SK-N-SH (cell line): ENCODE results near the gene SLC30A5. TPM values are rescaled to one million over a fixed set of nuclear protein-coding genes. Genes with fewer than 3 reads are reported as not detected.

ENCODE experiments used
- CTCF ChIA-PET: fragments of 300-600, 350-600 bp; formaldehyde crosslinking; extraction: SDS; loops from one replicate; lab custom pipeline; 2021; lab: Yijun Ruan, JAX
- POLR2A ChIA-PET: fragments of 350-600 bp; sonication (Branson Sonifier 250); formaldehyde crosslinking; extraction: SDS; loops from one replicate; lab custom pipeline; 2020; ENCODE audit warnings: antibody characterized with exemption, inconsistent platforms; lab: Yijun Ruan, JAX
- DNase-seq: peaks from one replicate; pipeline ENCODE4 v3.0.0; 2012
- H2AFZ ChIP-seq: fragments of 200-600 bp; sonication (generic); 2 replicates; pipeline ENCODE4 v1.8.1; 2016; ENCODE audit warnings: antibody characterized with exemption, mild to moderate bottlenecking, low read depth
- H3F3A ChIP-seq: fragments of 200-600 bp; sonication (generic); replicated peaks from 2 replicates; pipeline ENCODE3; 2016; ENCODE audit warnings: antibody characterized with exemption, mild to moderate bottlenecking; ENCODE audit not compliant: insufficient read depth
- H3K27ac ChIP-seq, 2 experiments: fragments of 200-500 bp in 1 of 2; fragments of 200-600 bp in 1 of 2; sonication (Bioruptor generic) in 1 of 2; sonication (generic), shearing (Covaris generic) in 1 of 2; 2 replicates each; pipeline versions ENCODE4 v1.5.1 to v1.6.1; 2014 to 2016; ENCODE audit warnings: low read depth in 2 of 2, inconsistent platforms in 1 of 2, low read length in 1 of 2, mild to moderate bottlenecking in 1 of 2, mixed read lengths in 1 of 2
- H3K27me3 ChIP-seq: fragments of 200-600 bp; sonication (generic), shearing (Covaris generic); 2 replicates; pipeline ENCODE4 v1.6.1; 2016; ENCODE audit warnings: mixed run types; ENCODE audit not compliant: insufficient read depth
- H3K36me3 ChIP-seq, 2 experiments: fragments of 200-500 bp in 1 of 2; fragments of 200-600 bp in 1 of 2; sonication (Bioruptor generic) in 1 of 2; sonication (generic) in 1 of 2; replicated peaks in 1 of 2; 2 replicates each; pipeline versions ENCODE3 to v1.5.1; 2014 to 2016; ENCODE audit warnings: low read length in 1 of 2, mild to moderate bottlenecking in 1 of 2; ENCODE audit not compliant: insufficient read depth in 2 of 2, control insufficient read depth in 1 of 2
- H3K4me1 ChIP-seq, 2 experiments: fragments of 200-500 bp in 1 of 2; fragments of 200-600 bp in 1 of 2; sonication (Bioruptor generic) in 1 of 2; sonication (generic), shearing (Covaris generic) in 1 of 2; 2 replicates each; pipeline versions ENCODE4 v1.5.1 to v1.6.1; 2014 to 2016; ENCODE audit warnings: low read depth in 1 of 2, low read length in 1 of 2, mixed run types in 1 of 2; ENCODE audit not compliant: insufficient read depth in 2 of 2, control insufficient read depth in 1 of 2
- H3K4me2 ChIP-seq: fragments of 200-600 bp; sonication (generic), shearing (Covaris generic); 2 replicates; pipeline ENCODE4 v1.6.1; 2017; ENCODE audit warnings: mixed run types
- H3K4me3 ChIP-seq, 2 experiments: fragments of 200-500 bp in 1 of 2; fragments of 200-600 bp in 1 of 2; sonication (Bioruptor generic) in 1 of 2; sonication (generic), shearing (Covaris generic) in 1 of 2; 2 replicates each; pipeline versions ENCODE4 v1.5.1 to v1.8.1; 2014 to 2016; ENCODE audit warnings: low read depth in 2 of 2, inconsistent platforms in 1 of 2, low read length in 1 of 2, mild to moderate bottlenecking in 1 of 2, mixed read lengths in 1 of 2, moderate library complexity in 1 of 2
- H3K79me2 ChIP-seq: fragments of 200-600 bp; sonication (generic); 2 replicates; pipeline ENCODE4 v1.8.1; 2017; ENCODE audit warnings: mild to moderate bottlenecking; ENCODE audit not compliant: insufficient read depth
- H3K9ac ChIP-seq: fragments of 200-600 bp; sonication (generic); 2 replicates; pipeline ENCODE4 v1.6.1; 2017; ENCODE audit warnings: mixed run types
- H3K9me2 ChIP-seq: fragments of 200-600 bp; sonication (generic); 2 replicates; pipeline ENCODE4 v1.6.1; 2017; ENCODE audit warnings: mixed run types
- H3K9me3 ChIP-seq: fragments of 200-600 bp; sonication (generic); 2 replicates; pipeline ENCODE4 v1.6.1; 2017; ENCODE audit warnings: mixed run types, mild to moderate bottlenecking, moderate library complexity
- H4K20me1 ChIP-seq: fragments of 200-600 bp; sonication (generic); 2 replicates; pipeline ENCODE4 v1.6.1; 2017; ENCODE audit warnings: mild to moderate bottlenecking, mixed run types; ENCODE audit not compliant: insufficient read depth
- ELF1 ChIP-seq: IDR thresholded peaks from 2 replicates; pipeline ENCODE4 v1.4.0; 2012
- EP300 ChIP-seq, 2 experiments: IDR thresholded peaks; 2 replicates each; pipeline versions ENCODE4 v1.4.0 to v1.6.1; 2012; ENCODE audit warnings: borderline replicate concordance in 1 of 2, low read depth in 1 of 2, low read length in 1 of 2
- EZH2phosphoT487 ChIP-seq: fragments of 200-600 bp; sonication (generic); IDR thresholded peaks from 2 replicates; pipeline ENCODE4 v1.6.1; 2017; ENCODE audit warnings: low read depth, mixed run types, mild to moderate bottlenecking, antibody characterized with exemption, moderate library complexity, borderline replicate concordance
- FOXM1 ChIP-seq: IDR thresholded peaks from 2 replicates; pipeline ENCODE4 v1.4.0; 2012; ENCODE audit warnings: low read depth, mild to moderate bottlenecking
- GABPA ChIP-seq: IDR thresholded peaks from 2 replicates; pipeline ENCODE4 v1.4.0; 2012; ENCODE audit warnings: low read depth, mild to moderate bottlenecking
- GATA2 ChIP-seq: sonication (generic); formaldehyde crosslinking; IDR thresholded peaks from 2 replicates; pipeline ENCODE4 v1.5.0; 2020; ENCODE audit warnings: mild to moderate bottlenecking, missing genetic modification reagents
- NFIC ChIP-seq: IDR thresholded peaks from 2 replicates; pipeline ENCODE4 v1.4.0; 2012; ENCODE audit warnings: borderline replicate concordance
- POLR2AphosphoS5 ChIP-seq: IDR thresholded peaks from 2 replicates; pipeline ENCODE4 v1.6.1; 2012; ENCODE audit warnings: low read depth, low read length
- RAD21 ChIP-seq: IDR thresholded peaks from 2 replicates; pipeline ENCODE4 v1.6.1; 2012; ENCODE audit warnings: mild to moderate bottlenecking, low read length
- RCOR1 ChIP-seq: fragments of 150-350 bp; IDR thresholded peaks from 2 replicates; pipeline ENCODE4 v1.6.1; 2017; ENCODE audit warnings: antibody characterized with exemption, low read length
- RXRA ChIP-seq: IDR thresholded peaks from 2 replicates; pipeline ENCODE4 v1.4.0; 2012; ENCODE audit warnings: low read depth, mild to moderate bottlenecking, borderline replicate concordance
- SIN3A ChIP-seq: IDR thresholded peaks from 2 replicates; pipeline ENCODE4 v1.6.1; 2012; ENCODE audit warnings: low read depth, mild to moderate bottlenecking, low read length, moderate library complexity, borderline replicate concordance
- TAF1 ChIP-seq: IDR thresholded peaks from 2 replicates; pipeline ENCODE4 v1.6.1; 2012; ENCODE audit warnings: low read depth, mild to moderate bottlenecking, low read length, moderate library complexity, borderline replicate concordance
- TCF12 ChIP-seq: IDR thresholded peaks from 2 replicates; pipeline ENCODE4 v1.4.0; 2012
- YY1 ChIP-seq: IDR thresholded peaks from 2 replicates; pipeline ENCODE4 v1.4.0; 2012; ENCODE audit warnings: low read depth, mild to moderate bottlenecking
- WGBS: methylation state at CpG from one replicate; pipeline ENCODE4 v1.1.6; 2017; ENCODE audit warnings: low lambda C conversion rate; 5-methylcytosine and 5-hydroxymethylcytosine counted together
- polyA plus RNA-seq, 3 experiments: library from polyadenylated mRNA; depleted of rRNA; stranded (reverse); fragments of >200 nt; gene quantifications; 2 replicates each; pipeline ENCODE4 v1.2.3, GENCODE V29; 2012
- TF ChIP-seq, protein P1 (sequence below): fragments of 150-350 bp; IDR thresholded peaks from 2 replicates; pipeline ENCODE4 v1.6.1; 2017; ENCODE audit warnings: antibody characterized with exemption, low read length, low read depth, borderline replicate concordance
- TF ChIP-seq, protein P2 (sequence below): IDR thresholded peaks from 2 replicates; pipeline ENCODE4 v1.6.1; 2012; ENCODE audit warnings: mild to moderate bottlenecking, low read depth, low read length, moderate library complexity
- TF ChIP-seq, protein P3 (sequence below): fragments of 150-350 bp; IDR thresholded peaks from 2 replicates; pipeline ENCODE4 v1.6.1; 2016; ENCODE audit warnings: mild to moderate bottlenecking, low read depth, low read length
- TF ChIP-seq, protein P4 (sequence below): fragments of 200-600 bp; sonication (generic); IDR thresholded peaks from 2 replicates; pipeline ENCODE4 v1.6.1; 2017; ENCODE audit warnings: antibody characterized with exemption, mild to moderate bottlenecking, moderate library complexity

The SLC30A5 gene
- polyA plus RNA-seq, 1 of the 3 experiments (the other 2 are of a cell fraction), result 28.5 TPM

DNA sequence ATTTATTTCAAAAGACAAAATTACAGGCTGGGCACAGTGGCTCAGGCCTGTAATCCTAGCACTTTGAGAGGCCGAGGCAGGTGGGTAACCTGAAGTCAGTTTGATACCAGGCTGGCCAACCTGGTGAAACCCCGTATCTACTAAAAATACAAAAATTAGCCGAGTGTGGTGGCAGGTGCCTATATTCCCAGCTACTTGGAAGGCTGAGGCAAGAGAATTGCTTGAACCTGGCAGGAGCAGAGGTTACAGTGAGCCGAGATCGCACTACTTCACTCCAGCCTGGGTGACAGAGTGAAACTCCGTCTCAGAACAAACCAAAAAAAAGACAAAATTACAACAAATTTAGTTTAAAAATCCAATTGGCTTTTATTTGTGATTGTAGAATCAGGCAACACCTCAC is 14.3 kb upstream of the SLC30A5 start:
- Histone ChIP-seq H3K4me1 (no peaks in the 10 kb centered on the region), H3K36me3 (no peaks in the 10 kb centered on the region), H3K27me3 (no peaks in the 10 kb centered on the region), H3K9me3 (no peaks in the 10 kb centered on the region), H4K20me1 (no peaks in the 10 kb centered on the region), H3K9me2 (no peaks in the 10 kb centered on the region), H3F3A (no peaks in the 10 kb centered on the region), H3K4me3 (no peak overlapping the region), H3K79me2 (no peaks in the 10 kb centered on the region), H2AFZ (no peak overlapping the region), H3K4me2 (no peak overlapping the region), H3K9ac (no peak overlapping the region), H3K27ac (no peak overlapping the region)
- 93% methylated on average over 6 of the region's 6 CpGs for WGBS
- ChIA-PET CTCF (interaction anchor here (1.3 kb wide), 1 partner anchor 14 kb away, joined by 8 read pairs; the partner anchor contains the start of gene SLC30A5), POLR2A (no interaction called here)
- no peak for DNase-seq
- TF ChIP-seq YY1, result no peak
- no peak for TF ChIP-seq ELF1
- TF ChIP-seq EZH2phosphoT487, result no peak
- TF ChIP-seq, protein P1, sequence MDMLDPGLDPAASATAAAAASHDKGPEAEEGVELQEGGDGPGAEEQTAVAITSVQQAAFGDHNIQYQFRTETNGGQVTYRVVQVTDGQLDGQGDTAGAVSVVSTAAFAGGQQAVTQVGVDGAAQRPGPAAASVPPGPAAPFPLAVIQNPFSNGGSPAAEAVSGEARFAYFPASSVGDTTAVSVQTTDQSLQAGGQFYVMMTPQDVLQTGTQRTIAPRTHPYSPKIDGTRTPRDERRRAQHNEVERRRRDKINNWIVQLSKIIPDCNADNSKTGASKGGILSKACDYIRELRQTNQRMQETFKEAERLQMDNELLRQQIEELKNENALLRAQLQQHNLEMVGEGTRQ, result no peak
- no peak for TF ChIP-seq RXRA
- TF ChIP-seq, protein P2, sequence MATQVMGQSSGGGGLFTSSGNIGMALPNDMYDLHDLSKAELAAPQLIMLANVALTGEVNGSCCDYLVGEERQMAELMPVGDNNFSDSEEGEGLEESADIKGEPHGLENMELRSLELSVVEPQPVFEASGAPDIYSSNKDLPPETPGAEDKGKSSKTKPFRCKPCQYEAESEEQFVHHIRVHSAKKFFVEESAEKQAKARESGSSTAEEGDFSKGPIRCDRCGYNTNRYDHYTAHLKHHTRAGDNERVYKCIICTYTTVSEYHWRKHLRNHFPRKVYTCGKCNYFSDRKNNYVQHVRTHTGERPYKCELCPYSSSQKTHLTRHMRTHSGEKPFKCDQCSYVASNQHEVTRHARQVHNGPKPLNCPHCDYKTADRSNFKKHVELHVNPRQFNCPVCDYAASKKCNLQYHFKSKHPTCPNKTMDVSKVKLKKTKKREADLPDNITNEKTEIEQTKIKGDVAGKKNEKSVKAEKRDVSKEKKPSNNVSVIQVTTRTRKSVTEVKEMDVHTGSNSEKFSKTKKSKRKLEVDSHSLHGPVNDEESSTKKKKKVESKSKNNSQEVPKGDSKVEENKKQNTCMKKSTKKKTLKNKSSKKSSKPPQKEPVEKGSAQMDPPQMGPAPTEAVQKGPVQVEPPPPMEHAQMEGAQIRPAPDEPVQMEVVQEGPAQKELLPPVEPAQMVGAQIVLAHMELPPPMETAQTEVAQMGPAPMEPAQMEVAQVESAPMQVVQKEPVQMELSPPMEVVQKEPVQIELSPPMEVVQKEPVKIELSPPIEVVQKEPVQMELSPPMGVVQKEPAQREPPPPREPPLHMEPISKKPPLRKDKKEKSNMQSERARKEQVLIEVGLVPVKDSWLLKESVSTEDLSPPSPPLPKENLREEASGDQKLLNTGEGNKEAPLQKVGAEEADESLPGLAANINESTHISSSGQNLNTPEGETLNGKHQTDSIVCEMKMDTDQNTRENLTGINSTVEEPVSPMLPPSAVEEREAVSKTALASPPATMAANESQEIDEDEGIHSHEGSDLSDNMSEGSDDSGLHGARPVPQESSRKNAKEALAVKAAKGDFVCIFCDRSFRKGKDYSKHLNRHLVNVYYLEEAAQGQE, result no peak
- no peak for TF ChIP-seq TAF1
- no peak for TF ChIP-seq SIN3A
- TF ChIP-seq GATA2 (CRISPR knock-in tag), result no peak
- no peak for TF ChIP-seq RAD21
- TF ChIP-seq, protein P3, sequence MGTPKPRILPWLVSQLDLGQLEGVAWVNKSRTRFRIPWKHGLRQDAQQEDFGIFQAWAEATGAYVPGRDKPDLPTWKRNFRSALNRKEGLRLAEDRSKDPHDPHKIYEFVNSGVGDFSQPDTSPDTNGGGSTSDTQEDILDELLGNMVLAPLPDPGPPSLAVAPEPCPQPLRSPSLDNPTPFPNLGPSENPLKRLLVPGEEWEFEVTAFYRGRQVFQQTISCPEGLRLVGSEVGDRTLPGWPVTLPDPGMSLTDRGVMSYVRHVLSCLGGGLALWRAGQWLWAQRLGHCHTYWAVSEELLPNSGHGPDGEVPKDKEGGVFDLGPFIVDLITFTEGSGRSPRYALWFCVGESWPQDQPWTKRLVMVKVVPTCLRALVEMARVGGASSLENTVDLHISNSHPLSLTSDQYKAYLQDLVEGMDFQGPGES, result no peak
- no peak for TF ChIP-seq NFIC
- TF ChIP-seq GABPA, result no peak
- TF ChIP-seq POLR2AphosphoS5, result no peak
- TF ChIP-seq, protein P4, sequence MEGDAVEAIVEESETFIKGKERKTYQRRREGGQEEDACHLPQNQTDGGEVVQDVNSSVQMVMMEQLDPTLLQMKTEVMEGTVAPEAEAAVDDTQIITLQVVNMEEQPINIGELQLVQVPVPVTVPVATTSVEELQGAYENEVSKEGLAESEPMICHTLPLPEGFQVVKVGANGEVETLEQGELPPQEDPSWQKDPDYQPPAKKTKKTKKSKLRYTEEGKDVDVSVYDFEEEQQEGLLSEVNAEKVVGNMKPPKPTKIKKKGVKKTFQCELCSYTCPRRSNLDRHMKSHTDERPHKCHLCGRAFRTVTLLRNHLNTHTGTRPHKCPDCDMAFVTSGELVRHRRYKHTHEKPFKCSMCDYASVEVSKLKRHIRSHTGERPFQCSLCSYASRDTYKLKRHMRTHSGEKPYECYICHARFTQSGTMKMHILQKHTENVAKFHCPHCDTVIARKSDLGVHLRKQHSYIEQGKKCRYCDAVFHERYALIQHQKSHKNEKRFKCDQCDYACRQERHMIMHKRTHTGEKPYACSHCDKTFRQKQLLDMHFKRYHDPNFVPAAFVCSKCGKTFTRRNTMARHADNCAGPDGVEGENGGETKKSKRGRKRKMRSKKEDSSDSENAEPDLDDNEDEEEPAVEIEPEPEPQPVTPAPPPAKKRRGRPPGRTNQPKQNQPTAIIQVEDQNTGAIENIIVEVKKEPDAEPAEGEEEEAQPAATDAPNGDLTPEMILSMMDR, result no peak
- TF ChIP-seq TCF12, result no peak
- TF ChIP-seq EP300 (IDR thresholded peaks at IDR 0.05; ENCODE audit: borderline replicate concordance in 1 of 2, low read depth in 1 of 2, low read length in 1 of 2), result no peak
- TF ChIP-seq RCOR1, result no peak
- no peak for TF ChIP-seq FOXM1
